HepG2 (cell line): Measurements from ENCODE around the gene PDGFB. TPM values are rescaled to one million over a fixed set of nuclear protein-coding genes. Genes with fewer than 3 reads are reported as not detected.

Experiments used
- ATAC-seq: fragments of 200-7000 bp; cut with Tn5 transposase; 3 replicates; pipeline ENCODE4 v1.9.1; 2020; ENCODE audit warnings: mild to moderate bottlenecking, moderate library complexity
- BruUV-seq: library from RNA; stranded (reverse); fragments of 400-500 nt; replicated peaks from 2 replicates; lab custom pipeline; 2021; lab: Mats Ljungman, UMichigan
- CTCF ChIA-PET: fragments of 300-600 bp; formaldehyde crosslinking; extraction: SDS; loops from one replicate; lab custom pipeline; 2021; ENCODE audit warnings: low total read pairs, inconsistent platforms, low intra/inter-chr PET ratio; lab: Yijun Ruan, JAX
- POLR2A ChIA-PET: fragments of 350-600 bp; sonication (Branson Sonifier 250); formaldehyde crosslinking; loops from one replicate; lab custom pipeline; 2020; ENCODE audit warnings: antibody characterized with exemption, inconsistent platforms; lab: Yijun Ruan, JAX
- DNase-seq: peaks from one replicate; pipeline ENCODE4 v3.0.0-alpha.2; 2015; ENCODE audit warnings: low spot score
- FAIRE-seq: peaks from 3 replicates; lab custom pipeline; 2011; peaks lifted over from hg19 to GRCh38; lab: Jason Lieb, UNC
- H2AFZ ChIP-seq: one replicate; pipeline ENCODE4 v1.6.1; 2011; ENCODE audit warnings: low read length, inconsistent platforms
- H3K27ac ChIP-seq: fragments of 300-600 bp; 3 replicates; pipeline ENCODE4 v1.8.0; 2011; ENCODE audit warnings: mixed run types, mild to moderate bottlenecking, mixed read lengths, low read length, inconsistent platforms; ENCODE audit not compliant: insufficient read depth; ENCODE audit errors: extremely low read length
- H3K27me3 ChIP-seq, 2 experiments: fragments of 200-600 bp in 1 of 2; 2 replicates in 1 of 2; 3 replicates in 1 of 2; pipeline versions ENCODE4 v1.6.0 to v1.8.0; 2011; ENCODE audit warnings: low read length in 2 of 2, mild to moderate bottlenecking in 2 of 2, moderate library complexity in 2 of 2, inconsistent platforms in 1 of 2; ENCODE audit not compliant: insufficient read depth in 2 of 2, control insufficient read depth in 1 of 2
- H3K36me3 ChIP-seq, 2 experiments: fragments of 200-600 bp in 1 of 2; replicated peaks in 1 of 2; 2 replicates in 1 of 2; 3 replicates in 1 of 2; pipeline versions ENCODE4 v1.5.1 to v1.8.0; 2011; ENCODE audit warnings: low read length in 2 of 2, inconsistent platforms in 1 of 2; ENCODE audit not compliant: insufficient read depth in 2 of 2, control insufficient read depth in 1 of 2
- H3K4me1 ChIP-seq: 2 replicates; pipeline ENCODE4 v1.5.1; 2012; ENCODE audit warnings: low read length, inconsistent platforms; ENCODE audit not compliant: insufficient read depth
- H3K4me2 ChIP-seq: 2 replicates; pipeline ENCODE4 v1.6.0; 2011; ENCODE audit warnings: low read depth, low read length, inconsistent platforms
- H3K4me3 ChIP-seq, 3 experiments: fragments of 200-600 bp in 1 of 3; sonication (generic), shearing (Covaris generic) in 1 of 3; replicated peaks in 1 of 3; 2 replicates each; pipeline ENCODE4 v1.5.1; 2011 to 2016; ENCODE audit warnings: low read length in 3 of 3, inconsistent platforms in 2 of 3, low read depth in 2 of 3, mild to moderate bottlenecking in 2 of 3, control low read depth in 1 of 3, mixed read lengths in 1 of 3; ENCODE audit not compliant: insufficient read depth in 1 of 3
- H3K79me2 ChIP-seq: one replicate; pipeline ENCODE4 v1.6.1; 2011; ENCODE audit warnings: low read length, inconsistent platforms; ENCODE audit not compliant: insufficient read depth
- H3K9ac ChIP-seq: 2 replicates; pipeline ENCODE4 v1.6.0; 2011; ENCODE audit warnings: mild to moderate bottlenecking, low read depth, low read length, inconsistent platforms; ENCODE audit not compliant: insufficient read depth
- H3K9me3 ChIP-seq: 2 replicates; pipeline ENCODE4 v1.5.1; 2012; ENCODE audit warnings: mild to moderate bottlenecking, low read length
- H4K20me1 ChIP-seq: 2 replicates; pipeline ENCODE4 v1.6.0; 2011; ENCODE audit warnings: inconsistent platforms, mild to moderate bottlenecking, low read length, moderate library complexity; ENCODE audit not compliant: insufficient read depth
- ATF1 ChIP-seq: IDR thresholded peaks from 2 replicates; pipeline ENCODE4 v1.6.1; 2016; ENCODE audit warnings: mild to moderate bottlenecking, control low read depth
- FOXP1 ChIP-seq, 2 experiments: fragments of 450-650 bp in 1 of 2; IDR thresholded peaks; 2 replicates each; pipeline ENCODE4 v1.6.1; 2017 to 2018; ENCODE audit warnings: antibody characterized with exemption in 1 of 2
- HOMEZ ChIP-seq: IDR thresholded peaks from 2 replicates; pipeline ENCODE4 v1.6.1; 2016; ENCODE audit warnings: low read depth
- NAIF1 ChIP-seq: sonication (generic); formaldehyde crosslinking; IDR thresholded peaks from 2 replicates; pipeline ENCODE4 v1.5.0; 2020; ENCODE audit warnings: mild to moderate bottlenecking, missing genetic modification reagents, borderline replicate concordance
- PCBP2 ChIP-seq: fragments of 200-400 bp; formaldehyde crosslinking; optimal IDR thresholded peaks from 2 replicates; pipeline ENCODE3; 2018; ENCODE audit warnings: low read length, low read depth; ENCODE audit not compliant: poor library complexity, severe bottlenecking
- TERF1 ChIP-seq: sonication (generic); formaldehyde crosslinking; IDR thresholded peaks from 2 replicates; pipeline ENCODE4 v1.8.0; 2022; ENCODE audit warnings: mild to moderate bottlenecking, missing genetic modification reagents, moderate library complexity
- TOPORS ChIP-seq: sonication (generic); formaldehyde crosslinking; IDR thresholded peaks from 2 replicates; pipeline ENCODE4 v1.8.0; 2023; ENCODE audit warnings: mild to moderate bottlenecking, missing genetic modification reagents
- U2AF1 ChIP-seq: fragments of 200-400 bp; formaldehyde crosslinking; optimal IDR thresholded peaks from 2 replicates; pipeline ENCODE3; 2017; ENCODE audit warnings: mild to moderate bottlenecking, low read depth, low read length
- ZBTB34 ChIP-seq: sonication (generic); formaldehyde crosslinking; IDR thresholded peaks from 2 replicates; pipeline ENCODE4 v1.8.0; 2022; ENCODE audit warnings: mild to moderate bottlenecking, missing genetic modification reagents
- ZFAT ChIP-seq: sonication (generic); formaldehyde crosslinking; conservative IDR thresholded peaks from 2 replicates; pipeline ENCODE4 v1.8.1; 2023; ENCODE audit warnings: missing genetic modification reagents, inconsistent platforms
- ZNF235 ChIP-seq: sonication (generic); formaldehyde crosslinking; IDR thresholded peaks from 2 replicates; pipeline ENCODE4 v1.8.1; 2023; ENCODE audit warnings: mild to moderate bottlenecking, missing genetic modification reagents, borderline replicate concordance
- ZNF263 ChIP-seq: sonication (generic); formaldehyde crosslinking; IDR thresholded peaks from 2 replicates; pipeline ENCODE4 v1.4.0; 2020; ENCODE audit warnings: missing genetic modification reagents
- ZNF780A ChIP-seq: sonication (generic); formaldehyde crosslinking; IDR thresholded peaks from 2 replicates; pipeline ENCODE4 v1.8.0; 2022; ENCODE audit warnings: mild to moderate bottlenecking, missing genetic modification reagents, moderate library complexity
- ZNF781 ChIP-seq: sonication (generic); formaldehyde crosslinking; IDR thresholded peaks from 2 replicates; pipeline ENCODE4 v1.5.1; 2020; ENCODE audit warnings: borderline replicate concordance, mild to moderate bottlenecking, missing genetic modification reagents; ENCODE audit errors: not compliant biosample characterization
- WGBS: methylation state at CpG from one replicate; pipeline ENCODE4 v1.1.6; 2017; ENCODE audit warnings: low lambda C conversion rate; 5-methylcytosine and 5-hydroxymethylcytosine counted together
- in situ Hi-C: cut with HindIII; loops from 2 replicates; pipeline ENCODE4 v1.10.0; 2017; ENCODE audit warnings: low pct_unique_long_range_greater_than_20kb; ENCODE audit not compliant: extremely low pct_ligation_motif_present
- intact Hi-C: fragments of 100-400 bp; cut with micrococcal nuclease; formaldehyde crosslinking; loops from one replicate; pipeline ENCODE4 v1.10.0; 2022; ENCODE audit not compliant: unreplicated experiment
- polyA plus RNA-seq, 8 experiments: library from polyadenylated mRNA; depleted of rRNA in 3 of 8; stranded (reverse) in 7 of 8; unstranded in 1 of 8; fragments of >200 nt; fragmentation: Illumina TruSeq in 4 of 8; extraction: Trizol in 4 of 8; gene quantifications; 2 replicates each; pipeline versions ENCODE4 v1.2.1 to v1.2.3, GENCODE V29; 2011 to 2016; ENCODE audit warnings: low read depth in 4 of 8, missing spikeins in 1 of 8, mixed read lengths in 1 of 8; ENCODE audit not compliant: insufficient read depth in 1 of 8
- total RNA-seq, 5 experiments: library from RNA; depleted of rRNA; stranded (reverse); fragments of >200 nt; fragmentation: Illumina TruSeq; extraction: Trizol; gene quantifications; 2 replicates each; pipeline ENCODE4 v1.2.3, GENCODE V29; 2016; ENCODE audit warnings: low read depth in 1 of 5
- TF ChIP-seq, protein P1 (sequence below): fragments of 450-650 bp; IDR thresholded peaks from 2 replicates; pipeline ENCODE4 v1.6.1; 2017

The PDGFB gene
- total and polyA plus RNA-seq, 2 of the 13 experiments (the other 11 are each of a cell fraction or from before 2014, with no cell fraction given), result 1.4 to 10.1 TPM

DNA sequence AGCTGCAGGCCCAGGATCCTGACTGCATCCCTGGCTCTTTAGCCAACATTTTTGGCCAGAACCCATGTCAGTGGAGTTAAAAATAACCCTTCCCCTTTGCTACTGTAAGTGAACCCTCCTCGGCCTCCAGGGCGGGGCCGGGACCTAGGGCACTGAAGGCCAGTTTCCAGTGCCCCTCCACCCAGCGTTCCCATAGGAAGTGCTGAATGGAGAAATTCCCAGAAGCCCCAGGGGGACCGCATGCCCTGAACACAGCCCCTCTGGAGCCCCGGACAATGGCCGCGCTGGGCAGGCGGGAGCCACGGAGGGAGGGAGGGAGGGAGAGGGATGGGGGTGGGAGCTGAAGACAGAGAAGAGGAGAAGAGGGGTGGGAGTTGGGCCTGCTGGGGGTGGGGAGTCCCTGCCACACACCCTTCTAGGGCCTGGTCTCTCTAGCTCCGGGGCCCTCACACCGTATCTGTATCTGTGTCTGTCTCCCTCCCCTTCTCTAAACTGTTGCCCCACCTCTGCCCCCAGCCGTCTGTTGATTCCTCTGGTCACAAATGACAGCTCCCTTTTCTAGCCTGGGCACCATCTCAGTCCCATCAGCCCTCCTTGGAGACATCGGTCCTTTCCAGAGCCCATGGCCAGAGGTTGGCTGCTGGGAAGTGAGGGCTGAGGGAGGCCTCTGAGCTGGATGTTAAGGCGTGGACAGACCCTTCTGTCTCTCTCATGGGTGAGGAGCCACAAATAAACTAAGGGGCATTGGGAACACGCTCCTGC, 10.9 kb downstream of the PDGFB start:
- ChIA-PET CTCF (no interaction called here), POLR2A (no interaction called here)
- Histone ChIP-seq H2AFZ (no peak overlapping the region), H3K9ac (no peak overlapping the region), H3K36me3 (peaks cover 4 to 5% of the 10 kb centered on the region in 2 experiments; a peak in 4 of 5 replicates), H3K4me1 (peaks cover 21% of the 10 kb centered on the region), H4K20me1 (peaks cover 16% of the 10 kb centered on the region), H3K27me3 (no peaks in the 10 kb centered on the region), H3K4me2 (no peak overlapping the region), H3K4me3 (no peak overlapping the region), H3K27ac (no peak overlapping the region), H3K79me2 (no peaks in the 10 kb centered on the region), H3K9me3 (no peaks in the 10 kb centered on the region)
- BruUV-seq, result no TSS peak
- DNase-seq, result no peak
- FAIRE-seq, result no peak
- intact Hi-C loops (no loop called here), in situ Hi-C loops (no loop called here)
- no peak for ATAC-seq
- WGBS, result 94% methylated on average over 14 of the region's 16 CpGs
- TF ChIP-seq ATF1 (no peak), FOXP1 (IDR thresholded peaks at IDR 0.05) (no peak), FOXP1 (CRISPR knock-in tag; IDR thresholded peaks at IDR 0.05) (no peak), ZBTB34 (CRISPR knock-in tag) (no peak), U2AF1 (no peak), ZNF263 (CRISPR knock-in tag) (no peak), TERF1 (CRISPR knock-in tag) (no peak), NAIF1 (CRISPR knock-in tag) (no peak), ZNF781 (CRISPR knock-in tag) (no peak), TOPORS (CRISPR knock-in tag) (no peak), PCBP2 (no peak), ZNF235 (CRISPR knock-in tag) (no peak), HOMEZ (CRISPR knock-in tag) (no peak), ZNF780A (CRISPR knock-in tag) (no peak), ZFAT (no peak)
- TF ChIP-seq, protein P1, sequence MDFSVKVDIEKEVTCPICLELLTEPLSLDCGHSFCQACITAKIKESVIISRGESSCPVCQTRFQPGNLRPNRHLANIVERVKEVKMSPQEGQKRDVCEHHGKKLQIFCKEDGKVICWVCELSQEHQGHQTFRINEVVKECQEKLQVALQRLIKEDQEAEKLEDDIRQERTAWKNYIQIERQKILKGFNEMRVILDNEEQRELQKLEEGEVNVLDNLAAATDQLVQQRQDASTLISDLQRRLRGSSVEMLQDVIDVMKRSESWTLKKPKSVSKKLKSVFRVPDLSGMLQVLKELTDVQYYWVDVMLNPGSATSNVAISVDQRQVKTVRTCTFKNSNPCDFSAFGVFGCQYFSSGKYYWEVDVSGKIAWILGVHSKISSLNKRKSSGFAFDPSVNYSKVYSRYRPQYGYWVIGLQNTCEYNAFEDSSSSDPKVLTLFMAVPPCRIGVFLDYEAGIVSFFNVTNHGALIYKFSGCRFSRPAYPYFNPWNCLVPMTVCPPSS, result no peak
